GM23338 (cell line): Measurements from ENCODE around the gene TLR5. TPM values are rescaled to one million over a fixed set of nuclear protein-coding genes. Genes with fewer than 3 reads are reported as not detected.

Source experiments
- ATAC-seq: fragments of 200-7000 bp; cut with Tn5 transposase; 3 replicates; pipeline ENCODE4 v1.9.1; 2020
- DNase-seq: peaks from one replicate; pipeline ENCODE4 v3.0.0-alpha.2; 2015; ENCODE audit warnings: low spot score
- H2AFZ ChIP-seq: fragments of 200-600 bp; sonication (generic); 2 replicates; pipeline ENCODE4 v1.8.0; 2016; ENCODE audit warnings: antibody characterized with exemption, mild to moderate bottlenecking, moderate library complexity
- H3F3A ChIP-seq: fragments of 200-600 bp; sonication (generic); replicated peaks from 2 replicates; pipeline ENCODE4 v1.8.0; 2017; ENCODE audit warnings: antibody characterized with exemption, mixed run types, low read depth
- H3K27ac ChIP-seq: fragments of 200-600 bp; sonication (generic); 2 replicates; pipeline ENCODE4 v1.6.1; 2016; ENCODE audit warnings: low read depth
- H3K27me3 ChIP-seq: fragments of 200-600 bp; sonication (generic); 2 replicates; pipeline ENCODE4 v1.8.0; 2016; ENCODE audit warnings: mild to moderate bottlenecking, mixed run types, moderate library complexity; ENCODE audit not compliant: insufficient read depth
- H3K36me3 ChIP-seq: fragments of 200-600 bp; sonication (generic); 2 replicates; pipeline ENCODE4 v1.8.0; 2016; ENCODE audit warnings: mild to moderate bottlenecking; ENCODE audit not compliant: insufficient read depth
- H3K4me1 ChIP-seq: fragments of 200-600 bp; sonication (generic); 2 replicates; pipeline ENCODE4 v1.8.0; 2016; ENCODE audit warnings: mild to moderate bottlenecking, moderate library complexity; ENCODE audit not compliant: insufficient read depth
- H3K4me2 ChIP-seq: fragments of 200-600 bp; sonication (generic); 2 replicates; pipeline ENCODE4 v1.7.1; 2017; ENCODE audit warnings: mixed run types
- H3K4me3 ChIP-seq: fragments of 200-600 bp; sonication (generic); 2 replicates; pipeline ENCODE4 v1.6.1; 2016; ENCODE audit warnings: mixed run types
- H3K79me2 ChIP-seq: fragments of 200-600 bp; sonication (generic); replicated peaks from 2 replicates; pipeline ENCODE4 v1.8.0; 2017; ENCODE audit warnings: mild to moderate bottlenecking; ENCODE audit not compliant: insufficient read depth
- H3K9me2 ChIP-seq: fragments of 200-600 bp; sonication (generic); 2 replicates; pipeline ENCODE4 v1.8.0; 2017; ENCODE audit not compliant: insufficient read depth
- H4K20me1 ChIP-seq: fragments of 200-600 bp; sonication (generic); replicated peaks from 2 replicates; pipeline ENCODE4 v1.8.0; 2017; ENCODE audit warnings: mild to moderate bottlenecking; ENCODE audit not compliant: insufficient read depth
- H3K27ac Mint-ChIP-seq: 2 replicates; pipeline ENCODE4 v1.8.0; 2020; ENCODE audit warnings: inconsistent platforms, mild to moderate bottlenecking, moderate library complexity, mixed read lengths
- H3K27me3 Mint-ChIP-seq: 3 replicates; pipeline ENCODE4 v1.8.0; 2022; ENCODE audit warnings: low read depth, mild to moderate bottlenecking, moderate library complexity, mixed read lengths, inconsistent platforms; ENCODE audit not compliant: insufficient read depth, poor library complexity
- H3K36me3 Mint-ChIP-seq: 3 replicates; pipeline ENCODE4 v1.8.0; 2021; ENCODE audit warnings: low read depth, mild to moderate bottlenecking, inconsistent platforms, moderate library complexity, mixed read lengths
- H3K4me1 Mint-ChIP-seq: 3 replicates; pipeline ENCODE4 v1.8.0; 2020; ENCODE audit warnings: mild to moderate bottlenecking, inconsistent platforms, mixed read lengths
- H3K4me3 Mint-ChIP-seq: 3 replicates; pipeline ENCODE4 v1.8.0; 2021; ENCODE audit warnings: moderate library complexity, mild to moderate bottlenecking, inconsistent platforms, mixed read lengths
- H3K9me3 Mint-ChIP-seq: 3 replicates; pipeline ENCODE4 v1.8.0; 2020; ENCODE audit warnings: moderate library complexity, mild to moderate bottlenecking, inconsistent platforms, mixed read lengths
- CREB1 ChIP-seq: fragments of 250-450 bp; sonication (Bioruptor Pico); IDR thresholded peaks from 2 replicates; pipeline ENCODE4 v1.5.0; 2020; ENCODE audit warnings: low read depth, mild to moderate bottlenecking, moderate library complexity
- CTCF ChIP-seq, 2 experiments: fragments of 200-600 bp in 1 of 2; sonication (generic) in 1 of 2; conservative IDR thresholded peaks; 2 replicates each; pipeline versions ENCODE4 v1.5.1 to v1.6.1; 2016 to 2017; ENCODE audit warnings: antibody characterized with exemption in 2 of 2, low read depth in 2 of 2, mild to moderate bottlenecking in 2 of 2, moderate library complexity in 1 of 2
- ETS1 ChIP-seq: IDR thresholded peaks from 2 replicates; pipeline ENCODE4 v1.6.1; 2016; ENCODE audit warnings: antibody characterized with exemption
- EZH2 ChIP-seq: fragments of 200-600 bp; sonication (generic); IDR thresholded peaks from one replicate; pipeline ENCODE4 v1.8.0; 2017; ENCODE audit warnings: antibody characterized with exemption, mild to moderate bottlenecking, low read depth; ENCODE audit not compliant: unreplicated experiment
- EZH2phosphoT487 ChIP-seq: fragments of 200-600 bp; sonication (generic); IDR thresholded peaks from one replicate; pipeline ENCODE4 v1.8.1; 2018; ENCODE audit warnings: antibody characterized with exemption; ENCODE audit not compliant: unreplicated experiment
- JUNB ChIP-seq: IDR thresholded peaks from one replicate; pipeline ENCODE4 v1.6.1; 2016; ENCODE audit warnings: antibody characterized with exemption; ENCODE audit not compliant: unreplicated experiment
- POLR2AphosphoS5 ChIP-seq: IDR thresholded peaks from 2 replicates; pipeline ENCODE4 v1.6.1; 2016; ENCODE audit warnings: antibody characterized with exemption, low read depth
- REST ChIP-seq: IDR thresholded peaks from one replicate; pipeline ENCODE4 v1.6.1; 2018; ENCODE audit warnings: antibody characterized with exemption; ENCODE audit not compliant: unreplicated experiment
- STAT1 ChIP-seq: IDR thresholded peaks from one replicate; pipeline ENCODE4 v1.6.1; 2016; ENCODE audit warnings: antibody characterized with exemption; ENCODE audit not compliant: unreplicated experiment
- ZNF114 ChIP-seq: fragments of 250-450 bp; sonication (Bioruptor Pico); IDR thresholded peaks from 2 replicates; pipeline ENCODE4 v1.5.0; 2020; ENCODE audit warnings: mild to moderate bottlenecking, moderate library complexity
- ZNF331 ChIP-seq: fragments of 250-450 bp; sonication (Bioruptor Pico); IDR thresholded peaks from 2 replicates; pipeline ENCODE4 v1.5.0; 2020; ENCODE audit warnings: low read depth, mild to moderate bottlenecking, moderate library complexity
- ZNF462 ChIP-seq: fragments of 250-450 bp; sonication (Bioruptor Pico); IDR thresholded peaks from 2 replicates; pipeline ENCODE4 v1.5.0; 2020; ENCODE audit warnings: mild to moderate bottlenecking, moderate library complexity
- polyA plus RNA-seq: library from polyadenylated mRNA; unstranded; fragments of >200 nt; fragmentation: Nextera tagmentation; extraction: Ambion mirVana; gene quantifications from 2 replicates; pipeline ENCODE4 v1.2.1, GENCODE V29; 2016
- total RNA-seq: library from RNA; depleted of rRNA; stranded (reverse); fragments of >200 nt; shearing (Covaris generic); gene quantifications from 2 replicates; pipeline ENCODE4 v1.2.3, GENCODE V29; 2014

The TLR5 gene
- total and polyA plus RNA-seq, 2 experiments from 2014 or later: 0.10 to 0.39 TPM

GRCh38 chr1:223147873-223148272 lies 4.8 kb upstream of the TLR5 start (continued):
- no peak for TF ChIP-seq ZNF462 (CRISPR knock-in tag)
- no peak for TF ChIP-seq STAT1
- TF ChIP-seq ZNF114 (CRISPR knock-in tag): no peak
- TF ChIP-seq POLR2AphosphoS5: no peak
- no peak for TF ChIP-seq EZH2
- TF ChIP-seq ZNF331 (CRISPR knock-in tag): no peak
- no peak for TF ChIP-seq EZH2phosphoT487

- Mint-ChIP-seq H3K4me3 (no peak overlapping the region), H3K27me3 (peaks cover 7% of the 10 kb centered on the region), H3K27ac (no peak overlapping the region), H3K9me3 (peaks cover 6% of the 10 kb centered on the region; the same call in 2 of the 3 replicates), H3K36me3 (no peaks in the 10 kb centered on the region), H3K4me1 (peaks cover 9% of the 10 kb centered on the region)
- H3K27ac ChIP-seq: no peak overlapping the region
- no peak overlapping the region for H3K4me2 ChIP-seq
- H3K27me3 ChIP-seq: 0 out of 2 replicates have a peak, but pooled peaks cover 9% of the 10 kb centered on the region
- H3K4me3 ChIP-seq: no peak overlapping the region
- no peaks in the 10 kb centered on the region for H4K20me1 ChIP-seq
- no peak for ATAC-seq
- H3K4me1 ChIP-seq: peaks cover 6% of the 10 kb centered on the region
- 0 out of 2 replicates have a peak, but pooled peaks cover 9% of the 10 kb centered on the region for H3F3A ChIP-seq
- no peaks in the 10 kb centered on the region for H3K36me3 ChIP-seq
- H3K79me2 ChIP-seq: no peaks in the 10 kb centered on the region
- H2AFZ ChIP-seq: no peak overlapping the region
- peaks cover 7% of the 10 kb centered on the region; the same call in 1 of the 2 replicates for H3K9me2 ChIP-seq
- DNase-seq: no peak
- TF ChIP-seq JUNB: no peak
- no peak for TF ChIP-seq ZNF114 (CRISPR knock-in tag)
- no peak for TF ChIP-seq CREB1 (CRISPR knock-in tag)
- no peak for TF ChIP-seq ETS1
- TF ChIP-seq REST: no peak
- no peak for TF ChIP-seq STAT1
- TF ChIP-seq EZH2phosphoT487: no peak
- TF ChIP-seq CTCF (conservative IDR thresholded peaks at IDR 0.05; ENCODE audit: low read depth in 2 of 2): no peak
- no peak for TF ChIP-seq ZNF331 (CRISPR knock-in tag)
- TF ChIP-seq POLR2AphosphoS5: no peak
These were observed 4.4 kb upstream of the TLR5 start for GRCh38 chr1:223147409-223147808.
